ENCODE data around the gene ARHGEF16. TPM values are rescaled to one million over a fixed set of nuclear protein-coding genes. Genes with fewer than 3 reads are reported as not detected.

ARHGEF16 gene
- total RNA-seq, 2 experiments from 2014 or later, result not detected

- ChIA-PET CTCF (no interaction called here), POLR2A (no interaction called here)
- Mint-ChIP-seq H3K27me3 (peaks cover 8% of the 10 kb centered on the region), H3K9me3 (no peaks in the 10 kb centered on the region), H3K27ac (no peak overlapping the region), H3K4me3 (no peak overlapping the region), H3K36me3 (ENCODE audit: low read depth) (no peaks in the 10 kb centered on the region), H3K4me1 (peaks cover 2% of the 10 kb centered on the region)
- DNase-seq, result no peak
Observed at GRCh38 chr1:3459051-3459908, 4.8 kb downstream of the ARHGEF16 start.

- H3K4me3 Mint-ChIP-seq, result no peak overlapping the region
- H3K4me1 Mint-ChIP-seq, result peaks cover 2% of the 10 kb centered on the region
- no peak overlapping the region for H3K27ac Mint-ChIP-seq
- CTCF ChIA-PET, result no interaction called here
- peaks cover 6% of the 10 kb centered on the region for H3K27me3 Mint-ChIP-seq
- H3K36me3 Mint-ChIP-seq (ENCODE audit: low read depth), result no peaks in the 10 kb centered on the region
- POLR2A ChIA-PET, result no interaction called here
- DNase-seq, result no peak
- H3K9me3 Mint-ChIP-seq, result no peaks in the 10 kb centered on the region
Observed at GRCh38 chr1:3459940-3460671, 5.6 kb downstream of the ARHGEF16 start.

- Mint-ChIP-seq H3K9me3 (no peaks in the 10 kb centered on the region), H3K36me3 (ENCODE audit: low read depth) (no peaks in the 10 kb centered on the region), H3K27ac (no peak overlapping the region), H3K4me1 (no peaks in the 10 kb centered on the region), H3K27me3 (peaks cover under 1% of the 10 kb centered on the region), H3K4me3 (no peak overlapping the region)
- POLR2A ChIA-PET, result no interaction called here
- no peak for DNase-seq
- CTCF ChIA-PET, result no interaction called here
Observed at GRCh38 chr1:3460672-3461131, 6.2 kb downstream of the ARHGEF16 start.

- DNase-seq, result no peak
- H3K4me1 Mint-ChIP-seq, result no peaks in the 10 kb centered on the region
- H3K36me3 Mint-ChIP-seq (ENCODE audit: low read depth), result no peaks in the 10 kb centered on the region
- H3K27ac Mint-ChIP-seq, result no peak overlapping the region
- no peak overlapping the region for H3K4me3 Mint-ChIP-seq
- no peaks in the 10 kb centered on the region for H3K9me3 Mint-ChIP-seq
- H3K27me3 Mint-ChIP-seq, result no peaks in the 10 kb centered on the region
- ChIA-PET CTCF (no interaction called here), POLR2A (no interaction called here)
Observed at GRCh38 chr1:3461238-3461933, 6.9 kb downstream of the ARHGEF16 start.

GRCh38 chr1:3461934-3462275, 7.4 kb downstream of the ARHGEF16 start:
- no peak for DNase-seq
- H3K9me3 Mint-ChIP-seq, result no peaks in the 10 kb centered on the region
- POLR2A ChIA-PET, result no interaction called here
- CTCF ChIA-PET, result no interaction called here
- no peaks in the 10 kb centered on the region for H3K27me3 Mint-ChIP-seq
- no peaks in the 10 kb centered on the region for H3K36me3 Mint-ChIP-seq (ENCODE audit: low read depth)
- H3K4me1 Mint-ChIP-seq, result no peaks in the 10 kb centered on the region
- no peak overlapping the region for H3K27ac Mint-ChIP-seq
- H3K4me3 Mint-ChIP-seq, result no peak overlapping the region

- DNase-seq, result no peak
- CTCF ChIA-PET, result no interaction called here
- H3K27me3 Mint-ChIP-seq, result no peaks in the 10 kb centered on the region
- H3K4me1 Mint-ChIP-seq, result no peaks in the 10 kb centered on the region
- POLR2A ChIA-PET, result no interaction called here
- no peak overlapping the region for H3K27ac Mint-ChIP-seq
- no peaks in the 10 kb centered on the region for H3K36me3 Mint-ChIP-seq (ENCODE audit: low read depth)
- H3K4me3 Mint-ChIP-seq, result no peak overlapping the region
- no peaks in the 10 kb centered on the region for H3K9me3 Mint-ChIP-seq
Observed at GRCh38 chr1:3462356-3463012, 8.0 kb downstream of the ARHGEF16 start.

- no peak overlapping the region for H3K27ac Mint-ChIP-seq
- ChIA-PET CTCF (no interaction called here), POLR2A (no interaction called here)
- no peak overlapping the region for H3K4me3 Mint-ChIP-seq
- no peaks in the 10 kb centered on the region for H3K9me3 Mint-ChIP-seq
- H3K4me1 Mint-ChIP-seq, result no peaks in the 10 kb centered on the region
- H3K36me3 Mint-ChIP-seq (ENCODE audit: low read depth), result no peaks in the 10 kb centered on the region
- no peak for DNase-seq
- H3K27me3 Mint-ChIP-seq, result no peaks in the 10 kb centered on the region
Observed at GRCh38 chr1:3463013-3463385, 8.5 kb downstream of the ARHGEF16 start.

- H3K36me3 Mint-ChIP-seq (ENCODE audit: low read depth), result no peaks in the 10 kb centered on the region
- no peak for DNase-seq
- ChIA-PET CTCF (no interaction called here), POLR2A (no interaction called here)
- H3K4me1 Mint-ChIP-seq, result no peaks in the 10 kb centered on the region
- no peak overlapping the region for H3K4me3 Mint-ChIP-seq
- H3K27ac Mint-ChIP-seq, result no peak overlapping the region
- no peaks in the 10 kb centered on the region for H3K27me3 Mint-ChIP-seq
- no peaks in the 10 kb centered on the region for H3K9me3 Mint-ChIP-seq
Observed at GRCh38 chr1:3463408-3463863, 9.0 kb downstream of the ARHGEF16 start.

GRCh38 chr1:3463891-3464648, 9.6 kb downstream of the ARHGEF16 start:
- no peaks in the 10 kb centered on the region for H3K4me1 Mint-ChIP-seq
- no peak overlapping the region for H3K4me3 Mint-ChIP-seq
- H3K27ac Mint-ChIP-seq, result no peak overlapping the region
- no peaks in the 10 kb centered on the region for H3K9me3 Mint-ChIP-seq
- no peaks in the 10 kb centered on the region for H3K27me3 Mint-ChIP-seq
- POLR2A ChIA-PET, result no interaction called here
- no peak for DNase-seq
- no peaks in the 10 kb centered on the region for H3K36me3 Mint-ChIP-seq (ENCODE audit: low read depth)
- CTCF ChIA-PET, result no interaction called here

- no peaks in the 10 kb centered on the region for H3K9me3 Mint-ChIP-seq
- H3K36me3 Mint-ChIP-seq (ENCODE audit: low read depth), result no peaks in the 10 kb centered on the region
- H3K4me1 Mint-ChIP-seq, result no peaks in the 10 kb centered on the region
- no peaks in the 10 kb centered on the region for H3K27me3 Mint-ChIP-seq
- no peak overlapping the region for H3K27ac Mint-ChIP-seq
- DNase-seq, result no peak
- ChIA-PET CTCF (no interaction called here), POLR2A (no interaction called here)
- no peak overlapping the region for H3K4me3 Mint-ChIP-seq
Observed at GRCh38 chr1:3464649-3465025, 10.2 kb downstream of the ARHGEF16 start.

GRCh38 chr1:3465091-3465934, 10.8 kb downstream of the ARHGEF16 start:
- ChIA-PET CTCF (no interaction called here), POLR2A (no interaction called here)
- no peaks in the 10 kb centered on the region for H3K9me3 Mint-ChIP-seq
- H3K27me3 Mint-ChIP-seq, result no peaks in the 10 kb centered on the region
- no peaks in the 10 kb centered on the region for H3K4me1 Mint-ChIP-seq
- no peak overlapping the region for H3K27ac Mint-ChIP-seq
- no peak overlapping the region for H3K4me3 Mint-ChIP-seq
- no peak for DNase-seq
- no peaks in the 10 kb centered on the region for H3K36me3 Mint-ChIP-seq (ENCODE audit: low read depth)

GRCh38 chr1:3465935-3466321, 11.5 kb downstream of the ARHGEF16 start:
- H3K9me3 Mint-ChIP-seq, result no peaks in the 10 kb centered on the region
- H3K27ac Mint-ChIP-seq, result no peak overlapping the region
- H3K36me3 Mint-ChIP-seq (ENCODE audit: low read depth), result no peaks in the 10 kb centered on the region
- no peak overlapping the region for H3K4me3 Mint-ChIP-seq
- H3K27me3 Mint-ChIP-seq, result no peaks in the 10 kb centered on the region
- ChIA-PET POLR2A (no interaction called here), CTCF (no interaction called here)
- no peaks in the 10 kb centered on the region for H3K4me1 Mint-ChIP-seq
- DNase-seq, result no peak

All from activated CD4-positive, alpha-beta memory T cell treated with anti-CD3 and anti-CD28 coated beads, Interleukin-2, amount 10 ng/mL, durations not matched to agents 7 days and 5 days (primary cell).